HG03025 (cell line): ENCODE results near the gene WFDC13.
"Not testable (repeated sequence)": the region's sequence is repeated elsewhere in the genome, so short reads cannot be mapped to it uniquely, and the experiment has no call there.

Experiments
- ATAC-seq: cut with Tn5 transposase; IDR thresholded peaks from one replicate; pipeline ENCODE4 v1.9.1; 2021; ENCODE audit warnings: mild to moderate bottlenecking, moderate library complexity; ENCODE audit not compliant: unreplicated experiment, low FRiP score

Gene WFDC13

GRCh38 chr20:45701873-45702272 is at the start of gene WFDC13:
WFDC13 (plus strand) TSS chr20:45702038; CDS start chr20:45702124, 86 bp downstream.
- no peak for ATAC-seq

- not testable (repeated sequence) for ATAC-seq
Measured at GRCh38 chr20:45657038-45657437, 44.8 kb upstream of the WFDC13 start.

DNA sequence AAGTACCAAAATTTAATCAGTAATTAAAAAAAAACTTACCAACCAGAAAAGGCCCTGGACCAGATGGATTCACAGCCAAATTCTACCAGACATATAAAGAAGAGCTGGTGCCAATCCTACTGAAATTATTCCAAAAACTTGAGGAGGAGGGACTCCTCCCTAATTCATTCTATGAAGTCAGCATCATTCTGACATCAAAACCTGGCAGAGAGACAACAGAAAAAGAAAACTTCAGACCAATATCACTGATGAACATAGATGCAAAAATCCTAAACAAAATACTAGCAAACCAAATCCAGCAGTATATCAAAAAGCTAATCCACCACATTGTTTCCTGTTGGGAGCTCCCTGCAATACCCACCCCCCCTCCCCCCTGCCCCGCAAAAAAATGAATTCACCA is 31.7 kb upstream of the WFDC13 start, which contains the start of gene WFDC11:
Gene WFDC11 (minus strand): TSS at position 101 of the 400 bp plus-strand sequence. CDS start 19,639 bp downstream, outside the sequence.
- no peak for ATAC-seq

DNA sequence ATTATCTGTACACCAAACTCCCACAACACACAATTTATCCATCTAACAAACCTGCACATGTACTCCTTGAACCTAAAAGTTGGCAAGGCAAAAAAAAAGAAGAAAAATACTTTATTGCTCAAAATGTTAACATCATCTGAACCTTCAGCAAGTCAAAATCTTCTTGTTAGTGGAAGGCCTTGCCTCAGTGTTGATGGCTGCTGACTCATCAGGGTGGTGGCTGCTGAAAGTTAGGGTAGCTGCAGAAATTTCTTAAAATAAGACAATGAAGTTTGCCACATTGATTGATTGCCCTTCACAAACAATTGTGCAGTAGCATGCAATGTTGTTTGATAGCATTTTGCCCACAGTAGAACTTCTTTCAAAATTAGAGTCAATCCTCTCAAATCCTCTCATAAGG is 29.1 kb upstream of the WFDC13 start:
- ATAC-seq, result no peak

DNA sequence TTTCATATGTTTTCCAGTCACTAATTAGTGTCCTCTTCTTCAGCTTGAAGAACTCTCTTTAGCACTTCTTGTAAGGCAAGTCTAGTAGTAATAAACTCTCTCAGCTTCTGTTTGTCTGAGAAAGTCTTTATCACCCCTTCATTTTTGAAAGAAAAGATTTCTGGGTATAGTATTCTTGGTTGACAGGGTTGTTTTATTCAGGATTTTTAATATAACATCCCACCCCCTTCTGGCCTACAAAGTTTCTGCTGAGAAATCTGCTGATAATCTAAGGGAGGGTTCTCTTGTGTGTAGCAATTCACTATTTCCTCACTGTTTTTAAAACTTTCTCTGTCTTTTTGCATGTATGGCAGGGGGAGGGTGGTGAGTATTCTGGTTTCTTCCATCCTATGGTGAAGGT is 22.2 kb upstream of the WFDC13 start:
- no peak for ATAC-seq

DNA sequence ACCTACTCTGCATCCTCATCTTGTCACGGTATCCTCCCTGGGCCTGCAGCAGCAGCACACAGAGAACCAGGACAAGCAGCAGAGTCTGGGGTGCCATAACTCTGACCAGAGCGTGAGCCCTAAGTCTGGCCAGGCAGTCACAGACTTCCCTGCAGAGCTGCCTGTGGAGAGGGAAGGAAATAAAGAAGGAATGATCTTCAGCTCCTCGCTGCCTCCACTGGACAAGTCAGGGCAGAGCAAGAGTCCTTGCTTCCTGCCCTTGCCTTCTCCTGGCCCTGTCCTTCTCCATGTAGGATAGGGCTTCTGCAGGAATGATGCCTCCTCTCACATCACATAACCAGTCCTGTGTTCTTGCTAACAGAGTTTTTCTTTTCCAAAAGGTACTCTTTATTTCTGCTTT is 15.9 kb upstream of the WFDC13 start:
- ATAC-seq, result no peak

DNA sequence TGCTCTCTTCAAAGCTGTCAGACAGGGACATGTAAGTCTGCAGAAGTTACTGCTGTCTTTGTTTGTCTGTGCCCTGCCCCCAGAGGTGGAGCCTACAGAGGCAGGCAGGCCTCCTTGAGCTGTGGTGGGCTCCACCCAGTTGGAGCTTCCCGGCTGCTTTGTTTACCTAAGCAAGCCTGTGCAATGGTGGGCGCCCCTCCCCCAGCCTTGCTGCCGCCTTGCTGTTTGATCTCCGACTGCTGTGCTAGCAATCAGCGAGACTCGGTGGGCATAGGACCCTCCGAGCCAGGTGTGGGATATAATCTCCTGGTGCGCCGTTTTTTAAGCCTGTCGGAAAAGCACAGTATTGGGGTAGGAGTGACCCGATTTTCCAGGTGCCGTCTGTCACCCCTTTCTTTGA is 8.5 kb upstream of the WFDC13 start:
- ATAC-seq, result not testable (repeated sequence)

DNA sequence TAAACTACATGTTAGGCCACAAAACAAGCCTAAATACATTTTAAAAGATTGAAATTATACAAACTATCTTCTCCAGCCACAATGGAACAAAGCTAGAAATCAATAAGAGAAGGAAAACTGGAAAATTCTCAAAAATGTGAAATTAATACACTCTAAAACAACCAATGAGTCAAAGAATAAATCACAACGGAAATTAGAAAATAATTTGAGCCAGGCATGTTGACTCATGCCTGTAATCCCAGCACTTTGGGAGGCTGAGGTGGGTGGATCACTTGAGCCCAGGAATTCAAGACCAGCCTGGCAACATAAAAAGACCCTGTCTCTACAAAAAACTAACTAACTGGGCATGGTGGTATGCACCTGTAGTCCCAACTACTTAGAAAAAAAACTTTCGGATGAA is 6.3 kb upstream of the WFDC13 start:
- ATAC-seq, result no peak

- ATAC-seq, result no peak
Measured at GRCh38 chr20:45701104-45701503, 734 bp upstream of the WFDC13 start.

GRCh38 chr20:45704969-45705637 is 3.3 kb downstream of the WFDC13 start, which contains the start of gene WFDC10B:
WFDC10B (minus strand) TSS chr20:45705019; CDS start chr20:45685992, 19,027 bp downstream.
- ATAC-seq, result no peak

- ATAC-seq, result not testable (repeated sequence)
Measured at GRCh38 chr20:45716141-45716688, 14.4 kb downstream of the WFDC13 start.

DNA sequence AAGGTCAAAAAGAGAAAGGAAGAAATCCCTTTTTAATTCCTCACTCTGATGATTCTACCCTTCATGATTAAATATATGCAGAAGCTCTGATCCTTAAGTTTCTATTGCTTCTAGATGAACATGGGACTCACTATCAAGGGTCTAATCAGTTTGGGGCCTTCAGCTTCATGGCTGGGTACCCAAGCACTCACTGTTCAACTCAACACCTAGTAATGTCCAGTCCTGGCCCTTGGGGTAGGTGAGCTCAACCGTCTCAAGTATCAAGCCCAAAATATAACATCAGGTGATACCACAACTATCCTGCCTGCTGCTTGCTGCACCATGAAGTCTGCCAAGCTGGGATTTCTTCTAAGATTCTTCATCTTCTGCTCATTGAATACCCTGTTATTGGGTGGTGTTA is 20.2 kb downstream of the WFDC13 start, which contains the start of gene SPINT4:
Gene SPINT4 (plus strand): TSS at position 301 of the 400 bp plus-strand sequence. CDS start 21 bp downstream, at position 322.
- no peak for ATAC-seq

DNA sequence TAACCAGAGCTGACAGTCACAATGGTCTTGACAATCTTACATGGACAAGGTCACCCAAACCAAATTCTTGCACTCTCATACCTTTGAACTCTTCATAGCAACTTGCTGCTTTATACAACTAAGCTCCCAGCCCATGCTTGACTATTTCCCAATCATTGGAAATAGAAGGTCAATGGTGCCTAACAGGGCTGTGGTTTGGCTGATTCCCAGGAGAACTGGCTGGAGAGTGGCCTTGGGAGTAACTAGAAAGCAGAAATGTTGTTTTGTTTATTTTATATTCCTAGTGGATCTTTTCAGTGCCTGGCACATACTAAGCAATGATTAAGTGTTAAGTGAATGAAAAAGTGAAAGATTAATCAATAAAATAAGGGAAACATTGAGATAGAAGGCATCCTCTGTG is 23.3 kb downstream of the WFDC13 start:
- ATAC-seq, result no peak

DNA sequence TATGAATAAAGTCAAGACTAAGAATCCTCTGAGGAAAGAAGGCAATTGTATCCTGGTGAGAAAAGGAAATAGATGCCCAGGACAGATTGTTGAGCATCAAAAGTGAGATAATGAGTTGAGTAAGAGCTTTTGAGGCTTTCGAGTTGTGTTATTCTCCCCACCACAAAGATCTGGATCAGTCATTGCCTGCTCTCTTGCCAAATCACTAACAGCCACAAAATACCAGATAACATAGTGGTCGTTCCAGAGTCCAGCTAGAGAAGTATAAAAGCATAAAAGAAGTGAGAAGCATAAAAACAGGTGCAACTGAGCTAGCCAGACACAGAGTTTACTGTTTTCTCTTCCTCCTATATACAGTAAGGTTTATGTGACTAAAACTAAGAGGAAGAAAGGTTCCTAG is 25.2 kb downstream of the WFDC13 start:
- no peak for ATAC-seq

DNA sequence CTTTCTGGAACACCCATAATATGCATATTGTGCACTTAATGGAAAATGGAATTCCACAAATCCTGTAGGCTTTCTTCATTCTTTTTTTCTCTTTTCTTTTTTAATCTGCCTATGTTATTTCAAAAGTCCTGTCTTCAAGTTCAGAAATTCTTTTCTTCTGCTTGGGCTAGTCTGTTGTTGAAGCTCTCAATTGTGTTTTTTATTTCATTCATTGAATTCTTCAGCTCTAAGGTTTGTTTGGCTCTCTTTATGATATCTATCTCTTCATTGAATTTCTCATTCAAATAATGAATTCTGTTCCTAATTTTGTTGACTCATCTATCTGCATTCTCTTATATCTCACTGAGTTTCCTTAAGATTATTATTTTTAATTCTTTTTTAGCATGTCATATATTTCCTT is 30.4 kb downstream of the WFDC13 start:
- ATAC-seq, result no peak

- no peak for ATAC-seq
Measured at GRCh38 chr20:45735552-45735951, 33.7 kb downstream of the WFDC13 start.

- no peak for ATAC-seq
Measured at GRCh38 chr20:45735988-45736387, 34.1 kb downstream of the WFDC13 start.

DNA sequence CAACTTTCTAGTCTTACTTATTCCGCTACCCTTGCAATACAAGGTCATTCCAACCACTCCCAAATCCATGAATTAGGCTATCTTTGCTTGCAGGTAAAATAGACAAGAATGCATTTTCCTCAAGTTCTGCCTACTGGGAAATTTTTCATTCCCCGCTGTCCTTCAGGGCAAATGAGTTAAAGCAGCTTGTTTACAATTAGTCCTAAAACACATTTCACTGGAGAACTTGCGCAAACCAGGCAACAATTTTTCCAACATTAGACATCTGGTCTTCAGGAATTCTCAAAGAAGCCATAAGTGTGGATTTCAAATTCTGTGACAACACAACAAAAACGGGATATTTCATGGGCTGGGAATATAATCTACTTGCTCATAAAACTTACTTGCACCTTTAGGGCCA is 40.8 kb downstream of the WFDC13 start:
- ATAC-seq, result no peak

DNA sequence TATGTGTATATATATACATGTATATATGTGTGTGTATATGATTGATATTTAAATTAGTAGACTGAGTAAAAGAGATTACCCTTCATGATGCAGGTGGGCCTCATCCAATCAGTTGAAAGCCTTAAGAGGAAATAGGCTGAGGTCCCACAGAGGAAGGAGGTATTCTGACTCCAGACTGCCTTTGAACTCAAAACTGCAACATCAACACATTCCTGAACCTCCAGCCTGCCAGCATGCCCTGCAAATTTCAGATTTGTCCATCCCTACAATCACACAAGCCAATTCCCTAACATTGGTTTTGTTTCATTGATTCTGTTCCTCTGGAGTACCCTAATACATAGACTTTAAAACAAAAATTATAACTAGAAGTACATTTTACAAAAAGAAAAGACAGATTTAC is 43.2 kb downstream of the WFDC13 start:
- no peak for ATAC-seq

- no peak for ATAC-seq
Measured at GRCh38 chr20:45751721-45752120, 49.9 kb downstream of the WFDC13 start.

DNA sequence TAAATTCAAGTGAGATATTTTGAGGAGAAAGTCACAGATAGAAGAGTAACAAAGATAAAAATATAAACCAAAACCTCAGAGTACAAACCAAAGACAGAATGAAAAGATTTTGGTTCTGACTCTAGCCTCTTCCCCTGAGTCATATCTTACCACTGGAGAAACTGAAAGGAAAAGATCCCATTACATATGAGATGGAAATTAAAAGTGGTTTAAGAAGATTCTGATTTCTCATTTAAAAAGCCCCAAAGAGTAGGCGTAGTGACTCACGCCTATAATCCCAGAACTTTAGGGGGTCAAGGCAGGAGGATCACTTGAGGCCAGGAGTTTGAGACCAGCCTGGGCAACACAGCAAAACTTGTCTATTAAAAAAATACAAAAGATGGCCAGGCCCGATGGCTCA is 50.9 kb downstream of the WFDC13 start:
- no peak for ATAC-seq

DNA sequence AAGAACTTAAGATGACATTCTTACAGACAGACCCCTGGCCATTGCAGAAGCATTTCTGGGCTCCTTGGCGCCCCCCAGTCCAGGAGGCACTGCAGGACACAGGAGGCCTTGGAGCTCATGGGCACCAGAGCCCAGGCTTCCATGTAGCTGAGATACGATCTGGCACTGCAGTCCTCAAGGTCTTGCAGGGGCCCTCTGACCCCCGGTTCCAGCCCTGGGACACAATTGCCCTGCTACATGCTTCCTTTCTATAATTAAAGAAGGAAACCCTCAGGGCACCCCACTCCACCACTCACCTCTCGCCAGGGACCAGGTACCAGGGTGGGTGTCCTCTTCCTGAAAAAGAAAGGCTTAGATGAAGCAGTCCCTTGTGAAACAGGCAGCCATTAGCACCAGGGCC is 56.3 kb downstream of the WFDC13 start:
- no peak for ATAC-seq
